H9 (cell line): ENCODE data around the gene ARMC12. TPM values are rescaled to one million over a fixed set of nuclear protein-coding genes. Genes with fewer than 3 reads are reported as not detected.

Experiments used
- DNase-seq: peaks from one replicate; pipeline ENCODE4 v3.0.0-alpha.2; 2017
- H2AFZ ChIP-seq: one replicate; pipeline ENCODE4 v1.6.1; 2013; ENCODE audit warnings: mild to moderate bottlenecking, low read length, control low read depth, moderate library complexity
- H2AK5ac ChIP-seq: 2 replicates; pipeline ENCODE4 v1.6.1; 2013; ENCODE audit warnings: low read length, control low read depth, mixed read lengths; ENCODE audit not compliant: insufficient read length
- H2BK120ac ChIP-seq: one replicate; pipeline ENCODE4 v1.6.1; 2013; ENCODE audit warnings: low read depth, mild to moderate bottlenecking, low read length, control low read depth, inconsistent platforms; ENCODE audit not compliant: poor library complexity, severe bottlenecking
- H2BK12ac ChIP-seq: 2 replicates; pipeline ENCODE4 v1.6.1; 2013; ENCODE audit warnings: low read length, control low read depth, mixed read lengths, low read depth; ENCODE audit not compliant: insufficient read length
- H2BK15ac ChIP-seq: 2 replicates; pipeline ENCODE4 v1.6.1; 2013; ENCODE audit warnings: low read depth, low read length, control low read depth
- H2BK20ac ChIP-seq: one replicate; pipeline ENCODE4 v1.6.1; 2013; ENCODE audit warnings: low read depth, mild to moderate bottlenecking, low read length, control low read depth, inconsistent platforms; ENCODE audit not compliant: poor library complexity, severe bottlenecking
- H2BK5ac ChIP-seq: 2 replicates; pipeline ENCODE4 v1.6.1; 2013; ENCODE audit warnings: low read length, control low read depth, mixed read lengths; ENCODE audit not compliant: insufficient read length
- H3K14ac ChIP-seq: 2 replicates; pipeline ENCODE4 v1.6.1; 2013; ENCODE audit warnings: low read length, control low read depth; ENCODE audit not compliant: insufficient read depth
- H3K18ac ChIP-seq: 2 replicates; pipeline ENCODE4 v1.6.1; 2013; ENCODE audit warnings: low read depth, mild to moderate bottlenecking, mixed read lengths, low read length, control low read depth; ENCODE audit not compliant: insufficient read length
- H3K23ac ChIP-seq: 2 replicates; pipeline ENCODE4 v1.6.1; 2013; ENCODE audit warnings: low read length, control low read depth, mixed read lengths, low read depth; ENCODE audit not compliant: insufficient read length
- H3K23me2 ChIP-seq: 2 replicates; pipeline ENCODE4 v1.6.1; 2013; ENCODE audit warnings: low read depth, mild to moderate bottlenecking, mixed read lengths, low read length, control low read depth; ENCODE audit not compliant: insufficient read length, poor library complexity, severe bottlenecking
- H3K27ac ChIP-seq: 2 replicates; pipeline ENCODE4 v1.5.1; 2013; ENCODE audit warnings: low read length, control low read depth, mixed read lengths, low read depth; ENCODE audit not compliant: insufficient read length
- H3K27me3 ChIP-seq: 2 replicates; pipeline ENCODE4 v1.6.1; 2013; ENCODE audit warnings: low read length, control low read depth, inconsistent platforms; ENCODE audit not compliant: insufficient read depth
- H3K4ac ChIP-seq: 2 replicates; pipeline ENCODE4 v1.6.1; 2013; ENCODE audit warnings: low read depth, mild to moderate bottlenecking, control low read depth, inconsistent platforms, low read length, moderate library complexity
- H3K4me1 ChIP-seq: 2 replicates; pipeline ENCODE4 v1.6.1; 2013; ENCODE audit warnings: low read length, control low read depth, inconsistent platforms; ENCODE audit not compliant: insufficient read depth
- H3K4me2 ChIP-seq: 2 replicates; pipeline ENCODE4 v1.6.1; 2013; ENCODE audit warnings: low read length, control low read depth, mixed read lengths; ENCODE audit not compliant: insufficient read length, insufficient read depth
- H3K56ac ChIP-seq: 2 replicates; pipeline ENCODE4 v1.6.1; 2013; ENCODE audit warnings: low read depth, mild to moderate bottlenecking, mixed read lengths, low read length, control low read depth; ENCODE audit not compliant: insufficient read length
- H3K79me1 ChIP-seq: 2 replicates; pipeline ENCODE4 v1.6.1; 2013; ENCODE audit warnings: low read depth, mild to moderate bottlenecking, moderate library complexity, low read length, control low read depth, inconsistent platforms; ENCODE audit not compliant: insufficient read depth, poor library complexity, severe bottlenecking
- H3K79me2 ChIP-seq: 2 replicates; pipeline ENCODE4 v1.6.1; 2013; ENCODE audit warnings: low read length, control low read depth, inconsistent platforms; ENCODE audit not compliant: insufficient read depth
- H3K9ac ChIP-seq: 2 replicates; pipeline ENCODE4 v1.6.1; 2013; ENCODE audit warnings: low read length, control low read depth, mixed read lengths; ENCODE audit not compliant: insufficient read length; ENCODE audit errors: extremely low read depth
- H3K9me3 ChIP-seq: one replicate; pipeline ENCODE4 v1.6.1; 2013; ENCODE audit warnings: low read depth, low read length, inconsistent platforms; ENCODE audit not compliant: control insufficient read depth
- H3T11ph ChIP-seq: one replicate; pipeline ENCODE4 v1.6.1; 2013; ENCODE audit warnings: mild to moderate bottlenecking, low read length, control low read depth, inconsistent platforms
- H4K20me1 ChIP-seq: one replicate; pipeline ENCODE4 v1.6.1; 2013; ENCODE audit not compliant: control insufficient read depth, insufficient read length, insufficient read depth
- H4K5ac ChIP-seq: 2 replicates; pipeline ENCODE4 v1.6.1; 2013; ENCODE audit warnings: low read depth, mild to moderate bottlenecking, mixed read lengths, low read length, control low read depth; ENCODE audit not compliant: insufficient read length
- H4K8ac ChIP-seq: replicated peaks from 2 replicates; pipeline ENCODE4 v1.6.1; 2013; ENCODE audit warnings: low read length, control low read depth, mixed read lengths, low read depth; ENCODE audit not compliant: insufficient read length
- H4K91ac ChIP-seq: 2 replicates; pipeline ENCODE4 v1.6.1; 2013; ENCODE audit warnings: low read depth, mild to moderate bottlenecking, moderate library complexity, mixed read lengths, low read length, control low read depth; ENCODE audit not compliant: insufficient read length
- H3K27ac Mint-ChIP-seq, 3 experiments: 2 replicates in 2 of 3; 3 replicates in 1 of 3; pipeline ENCODE4 v1.8.0; 2020 to 2021; ENCODE audit warnings: mixed read lengths in 3 of 3, mild to moderate bottlenecking in 1 of 3, moderate library complexity in 1 of 3
- H3K27me3 Mint-ChIP-seq: 2 replicates; pipeline ENCODE4 v1.8.0; 2021; ENCODE audit warnings: low read depth, mild to moderate bottlenecking, moderate library complexity, mixed read lengths
- H3K36me3 Mint-ChIP-seq, 3 experiments: 2 replicates in 2 of 3; 3 replicates in 1 of 3; pipeline ENCODE4 v1.8.0; 2020 to 2021; ENCODE audit warnings: low read depth in 3 of 3, mixed read lengths in 3 of 3; ENCODE audit not compliant: insufficient read depth in 1 of 3
- H3K4me1 Mint-ChIP-seq, 2 experiments: 2 replicates each; pipeline ENCODE4 v1.8.0; 2020; ENCODE audit warnings: mixed read lengths in 2 of 2
- H3K4me3 Mint-ChIP-seq, 2 experiments: 2 replicates in 1 of 2; 3 replicates in 1 of 2; pipeline ENCODE4 v1.8.0; 2020 to 2021; ENCODE audit warnings: mild to moderate bottlenecking in 2 of 2, mixed read lengths in 2 of 2, moderate library complexity in 1 of 2
- H3K9me3 Mint-ChIP-seq, 2 experiments: 2 replicates in 1 of 2; 3 replicates in 1 of 2; pipeline ENCODE4 v1.8.0; 2020; ENCODE audit warnings: mild to moderate bottlenecking in 2 of 2, mixed read lengths in 2 of 2, moderate library complexity in 1 of 2
- CTCF ChIP-seq: fragments of 200-600 bp; sonication (generic); conservative IDR thresholded peaks from 3 replicates; pipeline ENCODE4 v1.8.0; 2021; ENCODE audit warnings: antibody characterized with exemption, mild to moderate bottlenecking
- WGBS: extraction: QIAGEN DNeasy Blood & Tissue Kit; methylation state at CpG from one replicate; pipeline ENCODE4 v1.1.7; 2013; ENCODE audit warnings: missing lambda C conversion rate, low lambda C conversion rate, mixed read lengths; ENCODE audit not compliant: insufficient read length; ENCODE audit errors: extremely low coverage; 5-methylcytosine and 5-hydroxymethylcytosine counted together
- total RNA-seq: library from RNA; stranded (reverse); gene quantifications from 2 replicates; pipeline ENCODE4 v1.2.1, GENCODE V29; 2021

Gene ARMC12
- total RNA-seq, 1 experiment from 2014 or later: 1.7 TPM

DNA sequence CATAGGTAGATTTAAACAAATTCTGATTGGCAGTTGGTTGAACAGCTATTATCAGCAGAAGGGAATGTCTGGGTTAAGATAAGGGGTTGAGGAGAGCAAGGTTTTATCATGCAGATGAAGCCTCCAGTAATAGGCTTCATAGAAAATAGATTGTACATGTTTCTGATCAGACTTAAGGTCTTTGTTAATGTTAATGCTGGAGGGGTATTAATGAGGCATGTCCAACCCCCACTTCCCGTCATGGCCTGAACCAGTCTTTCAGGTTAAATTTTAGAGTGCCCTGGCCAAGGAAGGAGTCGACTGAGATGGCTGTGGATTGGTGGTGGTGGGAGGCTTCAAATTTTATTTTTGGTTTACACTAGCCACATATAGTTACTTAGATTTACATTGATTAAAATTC, 47.4 kb downstream of the ARMC12 start:
- no peaks in the 10 kb centered on the region for H3K9me3 Mint-ChIP-seq
- no peak overlapping the region for H3K27ac ChIP-seq
- no peak overlapping the region for H3T11ph ChIP-seq
- H3K9me3 ChIP-seq: no peaks in the 10 kb centered on the region
- no peak overlapping the region for H3K4ac ChIP-seq
- WGBS: no CpG with 5 or more reads among the region's 2 CpGs
- H2BK15ac ChIP-seq: no peak overlapping the region
- H4K8ac ChIP-seq: no peak overlapping the region
- H3K9ac ChIP-seq: no peak overlapping the region
- no peak overlapping the region for H2AFZ ChIP-seq
- H2BK120ac ChIP-seq: no peak overlapping the region
- H3K4me3 Mint-ChIP-seq: no peak overlapping the region
- TF ChIP-seq CTCF: no peak
- no peak overlapping the region for H2AK5ac ChIP-seq
- H3K23me2 ChIP-seq: no peaks in the 10 kb centered on the region
- no peak overlapping the region for H3K4me2 ChIP-seq
- no peak for DNase-seq
- no peaks in the 10 kb centered on the region for H3K36me3 Mint-ChIP-seq
- H4K91ac ChIP-seq: no peak overlapping the region
- no peaks in the 10 kb centered on the region for H4K20me1 ChIP-seq
- no peak overlapping the region for H3K18ac ChIP-seq
- H2BK20ac ChIP-seq: no peak overlapping the region
- H3K23ac ChIP-seq: no peak overlapping the region
- no peaks in the 10 kb centered on the region for H3K79me1 ChIP-seq
- H3K4me1 Mint-ChIP-seq: peaks cover 15 to 17% of the 10 kb centered on the region in 2 experiments
- no peak overlapping the region for H2BK12ac ChIP-seq
- peaks cover 11% of the 10 kb centered on the region for H3K27me3 Mint-ChIP-seq
- no peak overlapping the region for H3K56ac ChIP-seq
- H2BK5ac ChIP-seq: no peak overlapping the region
- no peaks in the 10 kb centered on the region for H3K27me3 ChIP-seq
- H3K27ac Mint-ChIP-seq: no peak overlapping the region
- H3K14ac ChIP-seq: no peak overlapping the region
- no peaks in the 10 kb centered on the region for H3K4me1 ChIP-seq
- no peaks in the 10 kb centered on the region for H3K79me2 ChIP-seq
- H4K5ac ChIP-seq: no peak overlapping the region
